ENCODE data around the gene TBC1D8. TPM values are rescaled to one million over a fixed set of nuclear protein-coding genes. Genes with fewer than 3 reads are reported as not detected.

The TBC1D8 gene
- total RNA-seq, 1 donor from 2014 or later = 17.3 TPM

DNA sequence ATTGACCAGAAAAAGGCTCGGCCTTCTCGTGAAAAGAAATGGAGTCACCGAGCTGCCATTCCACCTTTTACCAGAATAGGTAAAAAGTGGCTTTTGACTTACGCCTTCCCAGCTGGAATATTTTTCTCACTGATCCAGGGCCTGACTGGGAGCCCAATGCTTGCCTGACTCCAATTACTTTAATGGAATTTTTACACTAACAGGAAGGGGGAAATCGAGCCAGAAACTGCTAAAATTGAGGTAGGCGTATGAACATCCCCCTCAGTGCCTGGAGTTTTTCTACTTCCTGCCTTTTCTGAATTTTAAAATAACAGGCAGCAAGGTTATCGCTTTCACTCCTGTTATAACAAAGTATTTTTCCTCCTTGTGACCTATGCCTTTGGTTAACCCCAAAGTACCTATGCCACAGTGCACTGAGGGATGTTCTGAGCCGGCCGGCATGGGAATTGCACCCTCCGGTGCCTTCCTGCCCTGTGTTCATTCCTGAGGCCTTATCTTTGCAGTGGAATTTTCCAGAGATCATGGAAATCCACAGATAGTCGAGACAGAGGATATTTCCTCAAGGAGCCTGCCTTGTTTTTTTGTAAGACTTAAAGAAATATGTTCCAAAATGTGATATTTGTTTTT lies 167.4 kb downstream of the TBC1D8 start:
- TF ChIP-seq, protein P1, sequence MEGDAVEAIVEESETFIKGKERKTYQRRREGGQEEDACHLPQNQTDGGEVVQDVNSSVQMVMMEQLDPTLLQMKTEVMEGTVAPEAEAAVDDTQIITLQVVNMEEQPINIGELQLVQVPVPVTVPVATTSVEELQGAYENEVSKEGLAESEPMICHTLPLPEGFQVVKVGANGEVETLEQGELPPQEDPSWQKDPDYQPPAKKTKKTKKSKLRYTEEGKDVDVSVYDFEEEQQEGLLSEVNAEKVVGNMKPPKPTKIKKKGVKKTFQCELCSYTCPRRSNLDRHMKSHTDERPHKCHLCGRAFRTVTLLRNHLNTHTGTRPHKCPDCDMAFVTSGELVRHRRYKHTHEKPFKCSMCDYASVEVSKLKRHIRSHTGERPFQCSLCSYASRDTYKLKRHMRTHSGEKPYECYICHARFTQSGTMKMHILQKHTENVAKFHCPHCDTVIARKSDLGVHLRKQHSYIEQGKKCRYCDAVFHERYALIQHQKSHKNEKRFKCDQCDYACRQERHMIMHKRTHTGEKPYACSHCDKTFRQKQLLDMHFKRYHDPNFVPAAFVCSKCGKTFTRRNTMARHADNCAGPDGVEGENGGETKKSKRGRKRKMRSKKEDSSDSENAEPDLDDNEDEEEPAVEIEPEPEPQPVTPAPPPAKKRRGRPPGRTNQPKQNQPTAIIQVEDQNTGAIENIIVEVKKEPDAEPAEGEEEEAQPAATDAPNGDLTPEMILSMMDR (IDR thresholded peaks at IDR 0.05; ENCODE audit: insufficient read depth, low read length, poor library complexity, severe bottlenecking) = no peak
- H3K36me3 ChIP-seq (ENCODE audit: control insufficient read depth, insufficient read depth, low read length) = peaks cover 1% of the 10 kb centered on the region
- no peak for DNase-seq (ENCODE audit: low read depth)
- H3K4me3 ChIP-seq (ENCODE audit: low read depth, low read length) = no peak overlapping the region
- no peaks in the 10 kb centered on the region for H3K27me3 ChIP-seq (ENCODE audit: control insufficient read depth, insufficient read depth, low read length)

DNA sequence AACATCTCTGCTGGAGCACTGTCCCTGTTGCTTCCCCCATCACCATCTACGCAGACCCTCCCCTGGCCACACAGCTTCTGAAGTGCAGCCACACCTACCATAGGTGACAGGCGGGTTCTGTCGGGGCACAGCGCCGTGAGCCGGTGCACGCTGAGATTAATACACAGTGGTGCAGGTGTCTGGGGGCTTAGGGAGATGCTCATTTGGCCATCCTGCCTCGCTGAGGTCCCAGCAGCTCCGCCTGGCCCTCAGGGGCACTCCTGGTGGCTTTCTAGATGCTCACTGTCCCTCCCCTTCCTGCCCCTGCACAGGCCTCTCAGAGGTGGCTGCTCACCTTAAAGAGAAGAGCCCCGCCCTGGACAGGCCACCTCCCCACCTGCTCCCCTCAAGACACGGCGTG lies 168.0 kb downstream of the TBC1D8 start:
- Histone ChIP-seq H3K4me3 (ENCODE audit: low read depth, low read length) (no peak overlapping the region), H3K27me3 (ENCODE audit: control insufficient read depth, insufficient read depth, low read length) (no peaks in the 10 kb centered on the region), H3K36me3 (ENCODE audit: control insufficient read depth, insufficient read depth, low read length) (peaks cover 1% of the 10 kb centered on the region)
- TF ChIP-seq, protein P1 (IDR thresholded peaks at IDR 0.05; ENCODE audit: insufficient read depth, low read length, poor library complexity, severe bottlenecking) = no peak
- no peak for DNase-seq (ENCODE audit: low read depth)

DNA sequence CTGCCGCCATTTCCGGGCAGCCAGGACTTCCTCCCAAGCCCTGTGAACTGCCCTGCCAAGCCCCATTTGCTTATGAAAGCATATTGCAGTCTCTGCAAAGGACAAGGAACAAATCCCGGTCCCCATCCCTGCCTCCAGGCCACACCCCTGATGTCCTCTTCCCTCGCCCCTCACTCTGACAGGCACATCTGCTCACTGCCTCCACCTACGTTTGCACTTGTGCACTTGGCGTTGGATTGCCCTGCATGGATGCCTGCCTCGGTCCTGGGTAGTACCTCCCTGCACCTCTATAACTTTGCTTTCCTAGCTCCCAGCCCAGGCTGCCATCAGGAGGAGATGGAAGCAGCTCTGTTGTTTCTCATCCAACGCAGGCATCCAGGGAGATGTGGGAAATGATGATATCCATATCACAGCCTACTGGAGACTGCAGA lies 168.7 kb downstream of the TBC1D8 start:
- TF ChIP-seq, protein P1 (IDR thresholded peaks at IDR 0.05; ENCODE audit: insufficient read depth, low read length, poor library complexity, severe bottlenecking) = no peak
- Histone ChIP-seq H3K4me3 (ENCODE audit: low read depth, low read length) (no peak overlapping the region), H3K36me3 (ENCODE audit: control insufficient read depth, insufficient read depth, low read length) (no peaks in the 10 kb centered on the region), H3K27me3 (ENCODE audit: control insufficient read depth, insufficient read depth, low read length) (no peaks in the 10 kb centered on the region)
- DNase-seq (ENCODE audit: low read depth) = no peak

DNA sequence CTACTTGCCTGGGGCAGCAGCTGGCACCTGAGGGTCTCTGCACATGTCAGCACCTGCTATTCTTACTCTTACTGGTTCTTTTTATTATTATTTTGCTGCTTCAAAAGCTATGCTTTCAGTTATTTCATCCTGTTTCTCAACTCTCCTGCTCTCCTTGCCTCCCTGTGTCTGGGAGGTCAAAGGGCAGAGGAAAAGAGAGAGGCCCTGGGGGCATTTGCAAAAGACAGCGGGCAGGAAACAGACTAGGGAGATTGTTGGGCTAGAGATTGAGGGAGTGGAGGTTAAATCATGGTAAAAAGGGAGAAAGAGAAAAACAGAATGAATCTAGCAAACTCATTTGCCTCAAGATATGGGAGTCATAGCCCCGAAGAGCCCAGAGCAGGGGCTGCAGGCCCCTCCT lies 170.2 kb downstream of the TBC1D8 start:
- H3K36me3 ChIP-seq (ENCODE audit: control insufficient read depth, insufficient read depth, low read length) = no peaks in the 10 kb centered on the region
- DNase-seq (ENCODE audit: low read depth) = no peak
- no peaks in the 10 kb centered on the region for H3K27me3 ChIP-seq (ENCODE audit: control insufficient read depth, insufficient read depth, low read length)
- no peak overlapping the region for H3K4me3 ChIP-seq (ENCODE audit: low read depth, low read length)
- TF ChIP-seq, protein P1 (IDR thresholded peaks at IDR 0.05; ENCODE audit: insufficient read depth, low read length, poor library complexity, severe bottlenecking) = no peak

DNA sequence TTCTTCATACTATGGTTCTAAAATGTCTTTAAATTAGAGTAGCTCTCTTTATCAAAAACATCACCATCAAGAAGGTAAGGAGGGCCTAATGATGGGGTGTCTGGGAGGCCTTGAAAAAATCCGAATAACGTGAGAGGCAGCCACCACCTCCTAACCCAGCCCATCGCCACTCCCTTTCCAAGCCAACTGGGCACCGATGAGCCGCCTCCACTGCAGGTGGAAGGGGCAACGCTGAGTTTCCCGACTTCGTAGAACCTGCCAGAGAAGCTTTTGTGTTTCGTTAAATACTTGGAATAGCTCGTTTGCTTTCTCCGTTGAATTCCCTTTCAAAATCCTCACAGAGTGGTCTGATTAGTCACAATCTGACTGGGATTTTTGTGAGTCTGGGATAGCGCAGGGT lies 171.1 kb downstream of the TBC1D8 start:
- Histone ChIP-seq H3K4me3 (ENCODE audit: low read depth, low read length) (no peak overlapping the region), H3K27me3 (ENCODE audit: control insufficient read depth, insufficient read depth, low read length) (no peaks in the 10 kb centered on the region), H3K36me3 (ENCODE audit: control insufficient read depth, insufficient read depth, low read length) (no peaks in the 10 kb centered on the region)
- DNase-seq (ENCODE audit: low read depth) = no peak
- TF ChIP-seq, protein P1 (IDR thresholded peaks at IDR 0.05; ENCODE audit: insufficient read depth, low read length, poor library complexity, severe bottlenecking) = no peak

DNA sequence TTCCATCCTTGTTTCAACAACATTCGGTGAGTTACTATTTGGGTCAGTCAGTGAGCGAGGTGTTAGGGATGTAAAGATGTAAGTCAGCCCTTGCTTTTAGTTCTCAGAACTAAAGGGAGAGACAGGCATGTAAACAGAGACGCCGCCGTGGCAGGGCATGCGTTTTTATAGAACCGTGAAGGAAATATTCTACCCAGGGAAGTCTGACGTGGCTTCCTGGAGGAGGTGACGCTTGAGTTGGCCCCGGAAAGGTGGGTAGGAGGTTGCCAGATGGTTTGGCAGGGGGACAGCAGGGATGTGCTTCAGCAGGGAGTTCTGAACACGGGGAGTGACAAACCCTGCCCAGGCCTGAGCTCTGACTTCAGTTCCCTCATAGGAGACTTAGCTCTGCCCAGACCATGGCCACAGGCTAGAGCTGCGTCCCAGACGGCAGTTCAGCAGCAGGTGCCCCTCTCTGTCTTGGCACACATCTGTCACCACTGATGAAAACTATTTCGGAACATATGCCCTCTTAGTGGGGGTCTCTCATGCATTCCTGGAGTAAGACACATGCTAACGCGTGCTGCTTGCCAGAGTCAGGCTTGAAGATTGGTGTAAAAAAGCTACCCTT lies 172.5 kb downstream of the TBC1D8 start:
- Histone ChIP-seq H3K4me3 (ENCODE audit: low read depth, low read length) (no peak overlapping the region), H3K27me3 (ENCODE audit: control insufficient read depth, insufficient read depth, low read length) (no peaks in the 10 kb centered on the region), H3K36me3 (ENCODE audit: control insufficient read depth, insufficient read depth, low read length) (no peaks in the 10 kb centered on the region)
- TF ChIP-seq, protein P1 (IDR thresholded peaks at IDR 0.05; ENCODE audit: insufficient read depth, low read length, poor library complexity, severe bottlenecking) = no peak
- no peak for DNase-seq (ENCODE audit: low read depth)

Data from kidney epithelial cell (primary cell).